Measurements from ENCODE around the gene RASA2.

- no peak for TF ChIP-seq CTCF (conservative IDR thresholded peaks at IDR 0.05)
- no peak for TF ChIP-seq EZH2 (IDR thresholded peaks at IDR 0.05; ENCODE audit: low read depth)
Observed at GRCh38 chr3:141539431-141540187, 52.8 kb downstream of the RASA2 start.

All from PC-9 (cell line).